ENCODE measurements around the gene SGPP1. TPM values are rescaled to one million over a fixed set of nuclear protein-coding genes. Genes with fewer than 3 reads are reported as not detected.

Gene SGPP1
- total RNA-seq, 4 donors from 2014 or later: 18.0 to 26.8 (median 19.3) TPM

GRCh38 chr14:63692310-63693020 lies 35.4 kb downstream of the SGPP1 start:
- WGBS: 89% methylated on average over 5 of the region's 5 CpGs
- DNase-seq (ENCODE audit: extremely low spot score): no peak
- intact Hi-C loops (cut with DNase I): no loop called here
- Histone ChIP-seq H3K9me3 (no peaks in the 10 kb centered on the region), H3K4me3 (no peak overlapping the region), H3K36me3 (peaks cover 0 to 22% (median 7%) of the 10 kb centered on the region in 4 donors), H3K27me3 (no peaks in the 10 kb centered on the region), H3K27ac (replicated peaks in 1 of 4) (no peak overlapping the region), H3K4me1 (no peaks in the 10 kb centered on the region)
- TF ChIP-seq POLR2A (IDR thresholded peaks at IDR 0.05; ENCODE audit: low read depth): no peak
- TF ChIP-seq, protein P1, sequence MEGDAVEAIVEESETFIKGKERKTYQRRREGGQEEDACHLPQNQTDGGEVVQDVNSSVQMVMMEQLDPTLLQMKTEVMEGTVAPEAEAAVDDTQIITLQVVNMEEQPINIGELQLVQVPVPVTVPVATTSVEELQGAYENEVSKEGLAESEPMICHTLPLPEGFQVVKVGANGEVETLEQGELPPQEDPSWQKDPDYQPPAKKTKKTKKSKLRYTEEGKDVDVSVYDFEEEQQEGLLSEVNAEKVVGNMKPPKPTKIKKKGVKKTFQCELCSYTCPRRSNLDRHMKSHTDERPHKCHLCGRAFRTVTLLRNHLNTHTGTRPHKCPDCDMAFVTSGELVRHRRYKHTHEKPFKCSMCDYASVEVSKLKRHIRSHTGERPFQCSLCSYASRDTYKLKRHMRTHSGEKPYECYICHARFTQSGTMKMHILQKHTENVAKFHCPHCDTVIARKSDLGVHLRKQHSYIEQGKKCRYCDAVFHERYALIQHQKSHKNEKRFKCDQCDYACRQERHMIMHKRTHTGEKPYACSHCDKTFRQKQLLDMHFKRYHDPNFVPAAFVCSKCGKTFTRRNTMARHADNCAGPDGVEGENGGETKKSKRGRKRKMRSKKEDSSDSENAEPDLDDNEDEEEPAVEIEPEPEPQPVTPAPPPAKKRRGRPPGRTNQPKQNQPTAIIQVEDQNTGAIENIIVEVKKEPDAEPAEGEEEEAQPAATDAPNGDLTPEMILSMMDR (IDR thresholded peaks at IDR 0.05): no peak
- no peak for TF ChIP-seq POLR2AphosphoS5 (IDR thresholded peaks at IDR 0.05)
- no peak for TF ChIP-seq EP300 (IDR thresholded peaks at IDR 0.05)

DNA sequence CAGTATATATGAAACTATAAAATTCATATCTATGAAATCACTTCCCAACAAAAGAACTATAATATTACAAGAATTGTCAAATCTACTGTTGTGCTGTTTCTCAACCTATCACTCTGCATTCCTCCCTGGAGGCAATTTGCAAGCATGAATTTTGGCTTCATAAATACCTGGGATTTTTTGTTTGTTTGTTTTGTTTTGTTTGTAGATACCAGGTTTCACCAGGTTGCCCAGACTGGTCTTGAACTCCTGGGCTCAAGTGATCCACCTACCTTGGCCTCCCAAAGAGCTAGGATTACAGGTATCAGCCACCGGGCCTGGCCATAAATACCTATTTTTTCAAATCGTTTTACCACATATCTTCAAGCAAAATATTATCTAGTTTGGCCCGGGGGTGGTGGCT lies 38.7 kb downstream of the SGPP1 start:
- Histone ChIP-seq H3K27ac (replicated peaks in 1 of 4) (no peak overlapping the region), H3K9me3 (no peaks in the 10 kb centered on the region), H3K4me1 (no peaks in the 10 kb centered on the region), H3K27me3 (no peaks in the 10 kb centered on the region), H3K4me3 (no peak overlapping the region), H3K36me3 (peaks cover 0 to 24% (median 11%) of the 10 kb centered on the region in 4 donors)
- WGBS: 94% methylated on average over 3 of the region's 3 CpGs
- intact Hi-C loops (cut with DNase I): no loop called here
- DNase-seq (ENCODE audit: extremely low spot score): no peak
- TF ChIP-seq, protein P1 (IDR thresholded peaks at IDR 0.05): no peak
- TF ChIP-seq POLR2AphosphoS5 (IDR thresholded peaks at IDR 0.05) (no peak), POLR2A (IDR thresholded peaks at IDR 0.05; ENCODE audit: low read depth) (no peak), EP300 (IDR thresholded peaks at IDR 0.05) (no peak)

DNA sequence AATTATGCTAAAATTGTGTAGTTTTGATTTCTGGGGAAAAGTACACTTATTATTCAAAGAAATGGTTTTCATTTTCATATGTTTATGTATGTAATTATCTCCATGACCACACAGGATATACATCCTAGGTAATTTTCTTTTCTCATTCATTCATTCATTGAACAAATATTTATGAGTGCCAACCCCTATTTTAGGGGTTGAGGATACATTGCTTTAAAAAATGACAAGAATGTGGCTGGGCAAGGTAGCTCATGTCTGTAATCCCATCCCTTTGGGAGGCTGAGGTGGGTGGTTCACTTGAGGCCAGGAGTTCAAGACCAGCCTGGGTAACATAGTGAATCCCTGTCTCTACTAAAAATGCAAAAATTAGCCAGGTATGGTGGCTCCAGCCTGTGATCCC lies 40.9 kb downstream of the SGPP1 start:
- DNase-seq (ENCODE audit: extremely low spot score): no peak
- peaks cover 0 to 17% (median 4%) of the 10 kb centered on the region in 4 donors for H3K36me3 ChIP-seq
- no peaks in the 10 kb centered on the region for H3K4me1 ChIP-seq
- intact Hi-C loops (cut with DNase I): no loop called here
- H3K4me3 ChIP-seq: no peak overlapping the region
- H3K9me3 ChIP-seq: no peaks in the 10 kb centered on the region
- TF ChIP-seq POLR2AphosphoS5 (IDR thresholded peaks at IDR 0.05) (no peak), EP300 (IDR thresholded peaks at IDR 0.05) (no peak), POLR2A (IDR thresholded peaks at IDR 0.05; ENCODE audit: low read depth) (no peak)
- TF ChIP-seq, protein P1 (IDR thresholded peaks at IDR 0.05): no peak
- H3K27me3 ChIP-seq: no peaks in the 10 kb centered on the region
- no peak overlapping the region for H3K27ac ChIP-seq (replicated peaks in 1 of 4)

GRCh38 chr14:63685401-63685800 lies 42.5 kb downstream of the SGPP1 start:
- H3K27ac ChIP-seq (replicated peaks in 1 of 4): no peak overlapping the region
- intact Hi-C loops (cut with DNase I): no loop called here
- 95% methylated on average over 1 of the region's 1 CpG for WGBS
- TF ChIP-seq POLR2A (IDR thresholded peaks at IDR 0.05; ENCODE audit: low read depth) (no peak), POLR2AphosphoS5 (IDR thresholded peaks at IDR 0.05) (no peak), EP300 (IDR thresholded peaks at IDR 0.05) (no peak)
- TF ChIP-seq, protein P1 (IDR thresholded peaks at IDR 0.05): no peak
- H3K9me3 ChIP-seq: no peaks in the 10 kb centered on the region
- H3K4me1 ChIP-seq: no peaks in the 10 kb centered on the region
- no peak for DNase-seq (ENCODE audit: extremely low spot score)
- no peaks in the 10 kb centered on the region for H3K27me3 ChIP-seq
- no peak overlapping the region for H3K4me3 ChIP-seq
- H3K36me3 ChIP-seq: peaks cover 0 to 17% (median 4%) of the 10 kb centered on the region in 4 donors

Measured in esophagus muscularis mucosa (tissue), 4 donors.